Uterus (tissue), 4 donors: ENCODE measurements around the gene ST8SIA5. TPM values are rescaled to one million over a fixed set of nuclear protein-coding genes. Genes with fewer than 3 reads are reported as not detected.

Experiments used
- DNase-seq, 2 donors: peaks; one replicate each; pipeline ENCODE4 v3.0.0-alpha.2; 2019 to 2020
- H3K27ac ChIP-seq, 2 donors: fragments of 200-600 bp; sonication (generic); 1 replicate in 1 of 2; 2 replicates in 1 of 2; pipeline ENCODE4 v1.5.1; 2016 to 2018
- H3K27me3 ChIP-seq, 2 donors: fragments of 200-600 bp; sonication (generic); one replicate each; pipeline ENCODE4 v1.5.1; 2018 to 2019; ENCODE audit warnings: control low read depth in 1 of 2
- H3K36me3 ChIP-seq, 2 donors: fragments of 200-600 bp; sonication (generic); one replicate each; pipeline ENCODE4 v1.5.1; 2019; ENCODE audit warnings: control low read depth in 1 of 2
- H3K4me1 ChIP-seq, 2 donors: fragments of 200-600 bp; sonication (generic); one replicate each; pipeline ENCODE4 v1.5.1; 2018 to 2019; ENCODE audit warnings: control low read depth in 1 of 2
- H3K4me3 ChIP-seq, 2 donors: fragments of 200-600 bp; sonication (generic); 1 replicate in 1 of 2; 2 replicates in 1 of 2; pipeline ENCODE4 v1.5.1; 2018 to 2019; ENCODE audit warnings: mild to moderate bottlenecking in 1 of 2
- H3K9me3 ChIP-seq, 2 donors: fragments of 200-600 bp; sonication (generic); one replicate each; pipeline ENCODE4 v1.5.1; 2019; ENCODE audit warnings: control low read depth in 1 of 2
- POLR2A ChIP-seq, 2 donors: fragments of 450-650 bp; IDR thresholded peaks; one replicate each; pipeline ENCODE4 v1.6.1; 2016; ENCODE audit warnings: antibody characterized with exemption in 2 of 2, mild to moderate bottlenecking in 1 of 2, moderate library complexity in 1 of 2
- intact Hi-C: fragments of 100-400 bp; cut with DNase I; formaldehyde crosslinking; loops from one replicate; pipeline ENCODE4 v1.15.1; 2023; ENCODE audit warnings: low total_unique reads
- total RNA-seq, 4 donors: library from RNA; depleted of rRNA in 3 of 4; stranded (reverse); fragments of >200 nt in 3 of 4; gene quantifications; one replicate each; pipeline versions ENCODE4 v1.1.0 to v1.2.4, GENCODE V29; 2014 to 2023
- TF ChIP-seq, protein P1 (sequence below), 4 experiments: fragments of 200-600 bp in 2 of 4; fragments of 450-650 bp in 2 of 4; sonication (generic) in 2 of 4; IDR thresholded peaks; one replicate each; pipeline ENCODE4 v1.5.1; 2016 to 2019; ENCODE audit warnings: antibody characterized with exemption in 4 of 4, mild to moderate bottlenecking in 2 of 4, moderate library complexity in 1 of 4
- donor health status: DM: yes; HTN: yes; CAD: no.

The ST8SIA5 gene
- total RNA-seq, 4 donors from 2014 or later, result 0.76 TPM; not detected in 3

DNA sequence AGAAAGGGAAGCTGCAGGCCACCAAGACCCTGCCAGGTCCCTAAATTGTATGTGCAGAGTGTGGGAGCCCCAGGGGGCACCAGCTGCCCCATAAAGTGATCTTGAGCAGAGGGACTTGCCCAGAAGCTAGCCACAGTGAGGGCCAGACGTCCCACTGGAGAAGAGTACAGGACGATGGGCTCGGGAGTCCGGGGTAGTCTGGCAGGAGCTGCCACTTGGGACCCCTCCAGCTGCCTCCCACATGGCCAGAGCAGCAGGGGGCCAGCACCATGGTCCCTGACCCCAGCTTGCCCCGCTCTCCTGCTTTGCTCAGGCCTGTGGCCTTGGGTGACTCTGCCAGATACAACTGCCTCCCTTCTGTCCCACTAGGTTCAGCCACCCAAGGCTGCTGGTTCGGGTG is 88.2 kb downstream of the ST8SIA5 start:
- Histone ChIP-seq H3K36me3 (no peaks in the 10 kb centered on the region), H3K27me3 (no peaks in the 10 kb centered on the region), H3K9me3 (no peaks in the 10 kb centered on the region), H3K4me1 (no peaks in the 10 kb centered on the region), H3K4me3 (no peak overlapping the region), H3K27ac (no peak overlapping the region)
- TF ChIP-seq, protein P1, sequence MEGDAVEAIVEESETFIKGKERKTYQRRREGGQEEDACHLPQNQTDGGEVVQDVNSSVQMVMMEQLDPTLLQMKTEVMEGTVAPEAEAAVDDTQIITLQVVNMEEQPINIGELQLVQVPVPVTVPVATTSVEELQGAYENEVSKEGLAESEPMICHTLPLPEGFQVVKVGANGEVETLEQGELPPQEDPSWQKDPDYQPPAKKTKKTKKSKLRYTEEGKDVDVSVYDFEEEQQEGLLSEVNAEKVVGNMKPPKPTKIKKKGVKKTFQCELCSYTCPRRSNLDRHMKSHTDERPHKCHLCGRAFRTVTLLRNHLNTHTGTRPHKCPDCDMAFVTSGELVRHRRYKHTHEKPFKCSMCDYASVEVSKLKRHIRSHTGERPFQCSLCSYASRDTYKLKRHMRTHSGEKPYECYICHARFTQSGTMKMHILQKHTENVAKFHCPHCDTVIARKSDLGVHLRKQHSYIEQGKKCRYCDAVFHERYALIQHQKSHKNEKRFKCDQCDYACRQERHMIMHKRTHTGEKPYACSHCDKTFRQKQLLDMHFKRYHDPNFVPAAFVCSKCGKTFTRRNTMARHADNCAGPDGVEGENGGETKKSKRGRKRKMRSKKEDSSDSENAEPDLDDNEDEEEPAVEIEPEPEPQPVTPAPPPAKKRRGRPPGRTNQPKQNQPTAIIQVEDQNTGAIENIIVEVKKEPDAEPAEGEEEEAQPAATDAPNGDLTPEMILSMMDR (IDR thresholded peaks at IDR 0.05), result no peak
- TF ChIP-seq POLR2A (IDR thresholded peaks at IDR 0.05), result no peak
- intact Hi-C loops, result no loop called here
- DNase-seq, result no peak

DNA sequence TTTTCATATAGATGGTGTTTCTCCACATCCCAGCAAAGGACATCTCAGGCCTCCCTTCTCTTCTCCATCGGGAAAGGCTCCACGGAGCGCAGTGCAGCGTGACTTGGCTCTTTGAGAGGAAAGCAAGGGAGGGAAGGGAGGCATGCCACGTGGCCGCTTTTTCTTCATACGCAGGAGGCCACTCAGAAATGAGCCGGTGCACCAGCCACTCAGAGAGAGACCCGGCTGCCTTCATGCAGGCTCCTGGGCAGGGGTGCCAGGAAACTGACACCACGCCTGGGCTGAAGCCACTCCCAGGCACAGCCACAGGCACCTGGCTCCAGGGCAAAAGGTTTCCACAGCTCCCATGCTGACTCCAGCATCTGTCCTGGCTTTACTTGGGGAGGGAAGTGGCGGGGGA is 88.7 kb downstream of the ST8SIA5 start:
- Histone ChIP-seq H3K36me3 (no peaks in the 10 kb centered on the region), H3K27me3 (no peaks in the 10 kb centered on the region), H3K4me1 (no peaks in the 10 kb centered on the region), H3K27ac (no peak overlapping the region), H3K9me3 (no peaks in the 10 kb centered on the region), H3K4me3 (no peak overlapping the region)
- DNase-seq, result no peak
- TF ChIP-seq POLR2A (IDR thresholded peaks at IDR 0.05), result no peak
- TF ChIP-seq, protein P1 (IDR thresholded peaks at IDR 0.05), result no peak
- intact Hi-C loops, result no loop called here

DNA sequence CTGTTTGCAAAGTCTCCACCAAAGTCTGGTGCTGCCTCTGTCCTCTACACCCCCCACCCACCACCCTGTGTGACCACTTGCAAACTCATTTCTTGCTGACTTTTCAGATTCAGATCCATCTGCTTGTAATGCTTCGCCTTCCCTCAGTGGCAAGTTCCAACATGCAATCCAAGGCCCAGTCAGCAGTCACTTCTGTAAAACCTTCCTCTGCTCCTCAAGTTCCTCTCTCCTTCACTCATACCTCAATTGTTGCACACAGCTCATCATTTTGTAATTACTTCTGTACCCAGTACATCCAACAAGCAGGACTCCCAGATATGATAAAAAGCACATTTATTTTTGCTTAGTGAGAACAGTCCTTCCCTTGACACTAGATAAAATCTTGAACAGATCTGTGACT is 93.3 kb downstream of the ST8SIA5 start:
- H3K4me1 ChIP-seq, result no peaks in the 10 kb centered on the region
- intact Hi-C loops, result no loop called here

DNA sequence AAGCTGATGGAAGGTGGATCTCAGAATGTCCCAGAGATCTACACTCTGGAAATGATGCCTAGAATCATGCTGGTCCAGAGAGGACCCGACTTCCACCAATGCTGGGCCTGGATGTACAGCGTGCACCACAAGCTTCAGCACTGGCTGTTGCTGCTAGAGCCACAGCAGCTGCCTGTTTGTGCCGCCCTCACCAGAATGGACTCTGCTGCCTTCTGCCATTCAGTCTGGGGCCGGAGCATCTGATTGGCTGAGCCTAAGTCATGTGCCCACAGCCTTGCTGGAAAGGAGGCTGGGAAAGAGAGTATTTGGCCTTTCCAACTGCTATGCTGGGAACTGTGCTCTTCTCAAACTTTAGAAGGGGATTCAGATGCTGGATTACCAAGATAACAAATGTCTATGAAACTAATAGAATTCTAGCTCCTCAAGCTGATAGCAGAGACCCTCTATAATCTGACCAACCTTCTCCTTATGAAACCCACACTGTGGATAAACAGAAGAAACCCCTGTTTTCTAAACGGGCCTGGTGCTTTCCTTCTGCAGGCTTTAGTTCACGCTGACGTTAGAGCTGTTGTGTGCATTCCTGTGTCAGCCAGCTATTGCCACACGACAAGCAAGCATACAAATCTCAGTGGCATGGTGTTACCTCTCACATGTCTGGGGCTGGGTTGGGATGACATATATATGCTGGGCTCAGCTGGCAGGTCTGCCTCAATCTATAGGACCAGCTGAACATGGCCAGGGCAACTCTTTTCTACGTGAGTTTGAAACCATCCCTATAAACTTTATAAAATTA is 95.7 kb downstream of the ST8SIA5 start:
- intact Hi-C loops, result no loop called here
- no peak overlapping the region for H3K27ac ChIP-seq
- no peaks in the 10 kb centered on the region for H3K27me3 ChIP-seq
- DNase-seq, result no peak
- no peaks in the 10 kb centered on the region for H3K4me1 ChIP-seq
- H3K36me3 ChIP-seq, result no peaks in the 10 kb centered on the region
- no peaks in the 10 kb centered on the region for H3K9me3 ChIP-seq
- no peak for TF ChIP-seq POLR2A (IDR thresholded peaks at IDR 0.05)
- TF ChIP-seq, protein P1 (IDR thresholded peaks at IDR 0.05), result no peak
- no peak overlapping the region for H3K4me3 ChIP-seq

More for the DNA sequence above, 93.3 kb downstream of the ST8SIA5 start:
- H3K4me3 ChIP-seq, result no peak overlapping the region
- H3K9me3 ChIP-seq, result no peaks in the 10 kb centered on the region
- no peaks in the 10 kb centered on the region for H3K36me3 ChIP-seq
- no peak overlapping the region for H3K27ac ChIP-seq
- DNase-seq, result no peak
- no peaks in the 10 kb centered on the region for H3K27me3 ChIP-seq
- TF ChIP-seq POLR2A (IDR thresholded peaks at IDR 0.05), result no peak
- TF ChIP-seq, protein P1 (IDR thresholded peaks at IDR 0.05), result no peak

DNA sequence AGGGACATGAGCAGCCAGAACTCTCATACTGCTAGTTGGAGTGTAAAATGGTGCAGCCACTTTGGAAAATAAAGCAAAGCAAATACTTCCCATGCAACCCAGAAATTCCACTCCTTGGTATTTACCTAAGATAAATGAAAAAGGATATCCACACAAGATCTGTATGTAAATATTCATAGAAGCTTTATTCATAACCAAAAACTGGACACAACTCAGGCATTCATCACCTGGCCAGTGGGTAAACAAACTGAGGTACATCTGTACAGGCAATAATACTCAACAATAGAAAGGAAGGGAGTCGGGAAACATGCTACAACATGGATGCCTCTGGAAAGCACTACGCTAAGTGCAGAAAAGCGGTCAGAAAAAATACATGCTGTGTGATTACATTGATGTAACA is 97.4 kb downstream of the ST8SIA5 start:
- intact Hi-C loops, result no loop called here
- no peaks in the 10 kb centered on the region for H3K36me3 ChIP-seq
- no peak overlapping the region for H3K4me3 ChIP-seq
- no peaks in the 10 kb centered on the region for H3K9me3 ChIP-seq
- H3K27me3 ChIP-seq, result no peaks in the 10 kb centered on the region
- H3K4me1 ChIP-seq, result no peaks in the 10 kb centered on the region
- DNase-seq, result no peak
- TF ChIP-seq, protein P1 (IDR thresholded peaks at IDR 0.05), result no peak
- TF ChIP-seq POLR2A (IDR thresholded peaks at IDR 0.05), result no peak
- H3K27ac ChIP-seq, result no peak overlapping the region
